ENCODE data around the gene ZNF385B.

GRCh38 chr2:179533875-179534274 lies 327.5 kb downstream of the ZNF385B start:
- TF ChIP-seq CTCF (optimal IDR thresholded peaks at IDR 0.05 in 1 of 3, IDR thresholded peaks at IDR 0.05 in 1 of 3, conservative IDR thresholded peaks at IDR 0.05 in 1 of 3; ENCODE audit: extremely low read depth in 1 of 3, insufficient read depth in 2 of 3, low read length in 3 of 3): no peak
- TF ChIP-seq EZH2 (IDR thresholded peaks at IDR 0.05; ENCODE audit: low read length): no peak
